CD4-positive, alpha-beta T cell treated with Interleukin-17A for 1 hour (primary cell): ENCODE data around the gene SP5.
"Not testable (repeated sequence)": the region's sequence is repeated elsewhere in the genome, so short reads cannot be mapped to it uniquely, and the experiment has no call there.

Source experiments
- DNase-seq: peaks from one replicate; pipeline ENCODE4 v3.0.0-alpha.2; 2020

The SP5 gene

DNA sequence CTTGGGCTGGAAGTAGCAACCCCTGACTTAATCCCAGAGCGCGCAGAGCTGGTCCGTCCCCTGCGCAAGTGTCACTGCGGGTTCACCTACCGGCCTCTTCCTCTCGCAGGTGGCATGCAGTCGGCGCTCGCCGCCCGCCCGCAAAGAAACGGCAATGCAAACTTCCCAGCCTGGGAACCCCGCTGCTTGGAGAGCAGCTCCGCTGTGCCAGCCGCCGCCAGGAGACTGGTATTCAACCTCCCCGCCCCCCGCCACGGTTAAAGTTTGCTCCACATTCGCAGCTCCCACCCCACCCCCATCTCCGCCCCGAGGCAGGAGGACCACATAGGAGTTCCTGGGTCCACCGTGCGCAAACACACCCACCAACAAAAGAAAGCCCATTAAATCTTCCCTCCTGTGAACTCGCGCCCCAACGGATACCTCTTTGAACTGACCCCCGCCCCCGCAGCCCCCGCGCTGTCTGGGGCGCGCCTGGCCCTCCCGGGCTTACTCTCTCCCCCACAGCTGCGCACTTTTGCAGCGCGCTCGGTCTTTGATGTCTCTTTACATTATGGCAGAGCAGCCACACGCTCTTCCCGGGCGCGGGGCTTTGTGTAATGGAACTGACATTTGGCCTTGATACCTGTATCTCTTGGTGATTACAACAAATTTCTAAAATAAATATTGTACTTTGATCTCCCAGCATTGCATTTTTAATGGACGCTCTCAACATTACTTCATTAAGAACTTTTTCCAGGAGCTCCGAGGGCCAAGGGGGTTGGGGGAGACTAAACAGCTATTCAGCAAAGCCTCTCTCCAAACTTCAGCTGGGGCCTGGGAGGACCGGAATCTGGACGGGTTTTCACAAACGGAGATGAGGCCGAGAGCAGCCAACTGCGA lies 3.1 kb upstream of the SP5 start:
- DNase-seq: no peak

DNA sequence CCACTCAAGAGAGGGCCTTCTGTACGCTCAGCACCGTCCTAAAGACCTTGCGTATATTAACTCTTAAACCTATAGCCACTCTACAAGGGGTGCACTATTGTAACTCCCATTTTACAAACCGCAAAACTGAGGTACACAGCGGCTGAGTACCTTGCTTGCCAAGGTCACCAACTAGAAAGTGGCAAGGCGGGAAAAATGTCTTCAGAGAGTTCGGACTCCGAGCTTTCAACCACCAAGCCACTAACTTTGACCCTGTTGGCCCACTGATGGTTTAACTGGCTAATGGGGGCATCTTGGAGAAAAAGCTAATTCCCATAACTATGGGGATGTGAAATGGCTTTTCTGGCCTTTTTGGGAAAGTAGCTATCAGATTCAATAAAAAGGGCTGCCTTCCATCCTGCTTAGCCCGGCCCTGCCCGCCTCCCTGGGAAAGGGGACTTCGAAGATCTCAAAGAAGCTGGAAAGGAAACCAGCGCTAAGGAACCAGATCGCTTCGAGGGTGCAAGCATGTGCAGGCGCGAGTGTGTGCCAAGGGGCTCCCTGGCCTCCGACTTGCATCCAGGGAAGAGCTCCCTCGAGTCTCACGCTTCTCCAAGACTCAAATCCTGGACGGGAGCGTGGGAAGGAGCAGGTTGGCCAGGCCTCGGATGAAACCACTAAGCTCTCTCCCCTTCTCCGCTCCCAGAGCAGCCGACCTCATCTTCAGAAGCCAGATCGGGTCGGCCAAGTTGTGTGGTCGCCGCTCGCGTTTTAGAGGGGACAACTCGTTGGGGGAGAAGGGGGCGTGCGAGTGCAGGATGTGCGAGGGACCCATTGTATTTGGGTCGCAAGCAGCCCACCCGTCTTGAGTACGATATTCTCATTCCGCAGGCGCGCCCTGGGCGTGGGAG lies 2.2 kb upstream of the SP5 start:
- no peak for DNase-seq

DNA sequence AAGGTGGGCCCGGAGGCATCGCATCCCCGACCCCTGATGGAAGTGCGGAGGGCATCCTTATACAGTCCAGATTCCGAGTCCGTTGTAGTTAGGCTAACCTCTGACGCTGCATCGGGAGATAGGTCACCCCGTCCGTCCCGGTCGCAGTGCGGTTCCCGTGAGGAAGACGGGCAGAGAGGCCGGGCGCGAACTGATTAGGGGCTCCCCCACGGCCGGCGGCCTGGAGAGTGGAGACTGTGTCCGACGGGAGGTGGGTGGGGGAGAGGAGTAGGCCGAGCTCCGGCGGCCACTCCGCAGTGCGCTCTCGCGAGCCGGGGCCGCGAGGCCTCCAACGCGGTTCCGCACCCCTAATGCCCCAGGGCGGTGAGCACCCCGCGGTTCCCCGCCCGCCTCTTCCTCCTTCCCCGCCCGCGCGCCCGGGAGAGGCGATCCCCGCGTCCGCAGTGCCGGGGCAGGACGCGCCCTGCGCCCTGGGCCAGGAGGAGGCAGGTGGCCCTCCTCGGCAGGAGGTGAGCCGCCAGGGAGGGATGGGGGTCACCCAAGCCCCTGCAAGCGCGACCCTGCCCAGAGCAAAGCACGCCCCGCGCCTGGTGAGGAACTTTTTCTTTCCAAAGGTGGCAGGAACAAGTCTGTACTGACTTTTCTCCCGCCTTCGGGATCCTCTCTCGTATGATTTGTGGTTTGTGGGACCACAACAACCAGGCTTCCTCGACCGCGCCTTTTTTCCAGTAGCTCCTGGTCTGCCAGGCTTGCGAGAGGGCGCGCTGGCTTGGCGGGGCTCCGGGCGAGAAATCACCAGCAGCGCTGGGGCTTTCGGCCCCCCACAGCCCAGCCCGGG lies 1.4 kb upstream of the SP5 start:
- no peak for DNase-seq

DNA sequence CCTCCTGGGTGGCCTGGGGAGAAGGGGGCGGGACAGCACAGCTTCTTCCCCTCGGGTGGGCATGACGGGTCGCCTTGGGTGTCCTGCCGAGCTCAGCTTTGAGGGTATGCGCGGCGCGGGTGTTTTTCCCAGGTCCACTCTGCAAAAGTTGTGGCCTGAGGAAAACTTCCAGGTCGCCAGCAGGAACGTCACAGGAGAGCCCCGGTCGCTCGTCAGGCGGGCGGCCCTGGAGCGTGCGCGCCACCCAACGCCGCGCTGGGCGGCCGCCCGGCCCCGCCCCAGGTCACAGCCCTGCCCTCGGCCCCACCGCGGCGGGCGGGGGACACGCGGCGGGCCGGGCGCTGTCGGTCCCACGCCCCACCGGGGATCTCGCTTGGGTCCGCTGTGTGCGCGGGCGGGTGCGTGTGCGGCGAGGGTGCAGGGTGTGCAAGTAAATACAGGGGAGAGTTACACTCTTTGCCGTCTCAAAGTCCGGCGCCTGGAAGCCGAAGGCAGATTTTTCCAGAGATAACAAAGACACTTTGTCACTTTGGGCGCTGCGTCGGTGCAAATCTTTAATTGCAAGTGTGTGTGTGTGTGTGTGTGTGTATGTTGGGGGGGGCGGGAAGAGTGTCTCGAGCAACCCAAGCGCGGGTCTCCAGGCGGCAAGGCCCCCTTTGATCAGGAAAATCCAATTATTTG lies 616 bp upstream of the SP5 start:
- no peak for DNase-seq

DNA sequence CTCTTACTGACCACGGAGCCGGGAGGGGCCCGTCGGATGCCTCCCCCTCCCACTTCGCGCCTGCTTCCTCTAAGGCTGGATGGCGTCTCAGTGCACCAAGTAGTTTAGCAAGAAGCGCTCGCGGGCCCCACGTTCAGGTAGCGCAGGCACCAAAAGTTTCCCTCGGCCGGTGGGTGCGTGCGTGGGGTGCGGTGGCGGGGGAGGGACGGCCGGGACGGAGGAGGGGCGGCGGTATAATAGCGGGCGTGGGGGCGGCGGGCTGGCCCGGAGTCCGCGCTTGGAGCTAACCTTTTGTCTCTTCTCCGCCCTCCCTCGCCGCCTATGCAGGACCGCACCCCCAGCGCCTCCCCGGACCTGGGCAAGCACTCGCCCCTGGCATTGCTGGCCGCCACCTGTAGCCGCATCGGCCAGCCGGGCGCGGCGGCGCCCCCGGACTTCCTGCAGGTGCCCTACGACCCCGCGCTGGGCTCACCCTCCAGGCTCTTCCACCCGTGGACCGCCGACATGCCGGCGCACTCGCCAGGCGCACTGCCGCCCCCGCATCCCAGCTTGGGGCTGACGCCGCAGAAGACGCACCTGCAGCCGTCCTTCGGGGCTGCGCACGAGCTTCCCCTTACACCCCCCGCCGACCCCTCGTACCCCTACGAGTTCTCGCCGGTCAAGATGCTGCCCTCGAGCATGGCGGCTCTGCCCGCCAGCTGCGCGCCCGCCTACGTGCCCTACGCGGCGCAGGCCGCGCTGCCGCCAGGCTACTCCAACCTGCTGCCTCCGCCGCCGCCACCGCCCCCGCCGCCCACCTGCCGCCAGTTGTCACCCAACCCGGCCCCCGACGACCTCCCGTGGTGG lies 1.0 kb downstream of the SP5 start:
- DNase-seq: no peak

DNA sequence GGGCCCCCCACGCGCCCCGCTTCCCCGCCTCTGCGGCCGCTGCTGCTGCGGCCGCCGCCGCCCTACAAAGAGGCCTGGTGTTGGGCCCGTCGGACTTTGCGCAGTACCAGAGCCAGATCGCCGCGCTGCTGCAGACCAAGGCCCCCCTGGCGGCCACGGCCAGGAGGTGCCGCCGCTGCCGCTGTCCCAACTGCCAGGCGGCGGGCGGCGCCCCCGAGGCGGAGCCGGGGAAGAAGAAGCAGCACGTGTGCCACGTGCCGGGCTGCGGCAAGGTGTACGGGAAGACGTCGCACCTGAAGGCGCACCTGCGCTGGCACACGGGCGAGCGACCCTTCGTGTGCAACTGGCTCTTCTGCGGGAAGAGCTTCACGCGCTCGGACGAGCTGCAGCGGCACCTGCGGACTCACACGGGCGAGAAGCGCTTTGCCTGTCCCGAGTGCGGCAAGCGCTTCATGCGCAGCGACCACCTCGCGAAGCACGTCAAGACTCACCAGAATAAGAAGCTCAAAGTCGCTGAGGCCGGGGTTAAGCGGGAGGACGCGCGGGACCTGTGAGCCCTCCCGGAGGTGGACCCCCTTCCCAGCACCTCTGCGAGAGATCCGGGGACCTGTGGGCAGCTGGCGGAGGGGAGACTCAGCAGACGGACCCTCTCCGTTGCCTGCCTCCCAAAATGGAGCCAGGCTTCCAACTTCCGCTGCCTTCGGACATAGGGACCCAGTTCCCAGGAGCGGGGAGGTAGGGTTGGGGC lies 1.9 kb downstream of the SP5 start:
- no peak for DNase-seq

DNA sequence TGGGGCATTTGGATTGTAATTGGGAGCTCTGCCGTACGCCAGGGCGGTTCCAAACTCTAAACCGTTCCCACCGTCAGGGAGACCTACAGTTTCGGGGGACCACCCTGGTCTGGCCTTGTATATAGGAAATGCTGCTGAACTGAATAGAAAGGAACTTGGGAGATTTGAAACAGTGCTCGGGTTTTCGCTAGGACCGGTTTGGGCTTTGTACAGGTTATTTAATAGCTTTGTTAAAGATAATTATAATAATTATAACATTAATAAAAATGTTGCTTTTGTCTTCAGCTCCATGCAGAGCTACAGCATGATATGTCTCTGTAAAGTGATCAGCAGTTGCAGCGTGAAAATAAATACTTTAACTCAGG lies 2.4 kb downstream of the SP5 start:
- no peak for DNase-seq

DNA sequence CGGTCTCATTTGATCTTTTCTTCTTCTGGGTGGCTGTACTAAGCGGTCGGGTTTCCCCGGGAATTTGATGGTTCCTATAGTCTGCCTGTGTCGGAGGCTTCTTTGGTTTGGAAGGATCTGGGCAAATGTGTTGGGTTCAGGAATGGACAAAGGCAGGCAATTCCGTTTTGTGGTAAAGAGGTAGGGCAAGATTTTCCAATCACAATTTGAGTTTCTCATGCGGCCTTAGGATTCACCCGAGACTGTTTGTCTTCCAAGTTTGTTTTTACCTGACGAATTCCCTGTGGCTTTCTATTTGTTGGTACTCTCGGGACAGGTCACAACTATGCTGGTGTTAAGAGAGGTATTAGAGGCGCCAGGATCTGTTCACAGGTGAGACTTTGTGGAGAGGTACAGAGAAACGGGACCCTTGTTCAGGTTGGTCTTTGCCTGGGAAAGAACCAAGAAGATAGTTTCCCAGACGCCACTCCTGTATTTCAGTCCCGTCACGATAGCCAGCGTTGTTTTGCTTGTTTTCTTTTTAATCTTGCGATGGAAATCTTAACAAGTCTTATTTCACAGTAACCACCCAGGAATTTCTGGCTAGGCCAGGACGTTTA lies 3.0 kb downstream of the SP5 start:
- no peak for DNase-seq

DNA sequence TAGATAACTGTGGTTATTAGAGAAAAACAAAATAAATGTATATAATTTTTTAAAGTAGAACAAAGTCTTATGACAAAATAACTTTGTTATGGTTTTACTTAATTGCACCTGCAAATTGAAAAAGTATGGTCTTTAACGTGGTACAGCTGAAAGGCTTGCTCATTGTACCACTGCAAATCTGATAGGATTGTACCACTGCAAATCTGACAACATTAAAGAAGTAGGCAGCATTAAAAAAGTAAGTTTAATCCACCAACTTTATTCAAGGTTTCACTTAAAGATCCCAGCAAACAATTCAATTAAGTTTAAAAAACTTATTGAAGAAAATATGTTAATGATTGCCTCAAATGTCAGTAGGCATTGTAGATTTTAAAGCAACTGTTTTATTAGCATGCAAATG lies 4.7 kb downstream of the SP5 start:
- DNase-seq: no peak

DNA sequence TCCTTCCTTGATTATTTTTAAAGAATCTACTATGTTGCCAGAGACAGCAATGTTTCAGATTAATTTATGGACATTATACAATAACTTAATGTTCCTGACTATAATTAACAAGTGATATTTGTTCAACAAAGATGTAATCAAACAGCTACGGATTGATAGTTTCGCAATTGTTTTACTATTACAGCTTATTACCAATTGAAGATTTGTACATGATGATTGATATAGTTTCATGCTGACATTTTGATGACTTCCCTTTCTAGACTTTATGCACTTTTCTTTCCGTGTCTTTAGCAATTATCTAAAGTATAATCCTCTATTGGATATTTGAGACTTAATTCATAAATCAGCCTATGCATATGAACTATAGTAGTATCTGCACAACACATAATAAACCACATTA lies 6.5 kb downstream of the SP5 start:
- DNase-seq: no peak

DNA sequence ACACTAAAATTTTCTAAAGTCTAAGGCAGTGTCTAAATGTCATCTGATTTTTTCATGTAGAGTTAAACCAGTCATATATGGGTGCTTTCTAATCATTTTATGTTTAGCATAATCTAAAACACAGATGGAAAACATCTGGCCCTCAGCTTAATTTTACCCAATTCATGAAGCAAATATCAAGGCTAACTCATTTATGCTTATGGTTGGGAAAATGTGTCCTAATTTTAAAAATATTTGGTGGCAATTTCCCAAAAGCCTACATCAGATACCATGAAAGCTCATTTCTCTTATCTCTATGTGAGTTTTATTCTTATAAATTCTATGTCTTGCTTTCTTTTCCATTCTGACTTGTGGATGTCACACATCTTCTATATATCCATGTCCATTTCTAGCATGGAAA lies 7.2 kb downstream of the SP5 start:
- no peak for DNase-seq

DNA sequence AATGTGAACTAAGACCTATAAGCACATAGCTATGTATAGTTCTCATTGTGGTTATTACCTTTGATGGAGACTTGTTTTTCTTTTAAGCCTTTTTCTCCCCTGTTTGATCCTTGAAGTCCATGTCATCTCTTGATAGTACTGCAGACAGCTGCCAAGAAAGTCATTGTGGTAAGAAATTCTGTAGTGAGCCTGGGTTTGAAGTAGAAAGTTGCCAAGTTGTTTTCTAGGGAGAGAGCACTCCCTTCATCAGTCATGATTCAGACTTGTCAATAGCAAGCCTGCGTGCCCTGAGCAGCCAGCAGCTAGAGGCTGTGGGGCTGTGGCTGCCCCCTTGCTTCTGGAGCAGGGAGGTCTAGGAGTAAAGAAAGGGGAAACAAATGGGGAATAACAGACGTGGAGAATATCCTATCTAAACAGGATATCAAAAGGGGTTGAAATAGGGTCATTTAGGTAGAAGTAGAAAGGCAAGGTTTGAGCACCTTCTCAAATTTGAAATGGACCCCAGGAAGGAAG lies 8.4 kb downstream of the SP5 start:
- DNase-seq: no peak

DNA sequence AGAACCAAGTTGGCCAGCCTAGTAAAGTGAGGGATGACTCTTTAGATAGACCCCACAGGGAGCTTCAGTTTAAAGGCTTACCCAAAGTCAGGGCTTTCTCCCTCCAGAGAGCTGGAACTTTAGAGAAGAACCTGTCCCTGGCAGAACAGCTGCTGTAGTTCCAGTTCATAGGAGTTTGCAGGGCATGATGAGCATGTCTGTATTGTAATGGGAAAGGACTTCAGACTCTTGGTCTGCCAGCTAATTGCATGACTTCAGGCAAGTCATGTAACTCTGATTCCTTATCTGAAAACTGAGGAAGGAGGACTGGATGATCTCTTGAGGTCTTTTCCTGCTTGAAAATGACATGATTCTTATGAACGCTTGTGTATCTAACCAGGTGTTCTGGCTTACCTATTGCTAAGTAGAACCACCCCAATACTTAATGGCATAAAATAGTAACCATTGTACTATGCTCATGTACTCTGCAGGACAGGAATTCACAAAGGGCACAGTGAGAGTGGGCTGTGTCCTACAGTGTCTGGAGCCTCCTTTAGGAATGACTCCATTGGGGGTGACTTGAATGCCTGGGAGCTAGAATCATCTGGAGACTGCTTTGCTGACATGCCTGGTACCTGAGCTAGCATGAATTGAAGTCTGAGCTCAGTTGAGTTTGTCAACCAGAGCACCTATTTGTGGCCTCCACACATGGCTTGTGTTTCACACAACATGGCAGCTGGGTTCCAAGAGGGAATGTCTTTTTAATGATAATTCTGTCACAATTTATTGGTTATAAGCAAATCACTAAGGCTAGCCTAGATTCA lies 18.9 kb downstream of the SP5 start:
- no peak for DNase-seq

DNA sequence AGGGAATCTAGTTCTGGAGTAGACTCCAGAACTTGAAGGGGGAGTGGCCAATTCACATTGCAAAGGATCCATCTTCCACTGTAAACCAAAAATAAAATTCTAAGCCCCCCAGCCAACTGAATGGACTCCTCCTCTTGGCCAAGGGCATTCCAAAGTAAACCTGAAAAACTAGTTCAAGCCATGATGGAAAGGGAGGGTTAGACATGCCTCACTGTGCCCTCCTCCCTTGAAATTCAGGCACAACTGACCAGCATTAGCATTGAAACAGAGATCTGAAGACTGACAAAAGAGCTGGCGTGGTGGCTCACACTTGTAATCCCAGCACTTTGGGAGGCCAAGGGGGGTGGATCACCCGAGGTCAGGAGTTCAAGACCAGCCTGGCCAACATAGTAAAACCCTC lies 19.5 kb downstream of the SP5 start:
- DNase-seq: not testable (repeated sequence)

DNA sequence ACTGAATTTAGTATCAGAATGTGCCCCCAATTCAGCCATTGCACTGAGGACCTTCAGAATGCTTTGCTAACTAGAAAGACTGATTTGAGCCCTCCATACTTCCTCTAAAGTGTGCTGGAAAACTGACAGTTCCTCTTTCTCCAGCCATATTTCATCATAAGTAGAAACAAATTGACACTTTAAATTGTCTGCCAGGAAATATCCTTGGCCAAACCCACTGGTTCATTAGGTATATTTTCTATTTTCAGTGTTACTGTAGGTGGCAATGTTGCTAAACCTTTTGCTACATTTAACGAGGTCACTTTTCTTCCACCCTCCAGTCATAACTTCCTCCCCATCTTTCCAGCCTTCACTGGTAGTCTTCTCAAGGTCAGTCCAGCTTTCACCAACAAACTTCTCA lies 21.5 kb downstream of the SP5 start:
- DNase-seq: no peak

DNA sequence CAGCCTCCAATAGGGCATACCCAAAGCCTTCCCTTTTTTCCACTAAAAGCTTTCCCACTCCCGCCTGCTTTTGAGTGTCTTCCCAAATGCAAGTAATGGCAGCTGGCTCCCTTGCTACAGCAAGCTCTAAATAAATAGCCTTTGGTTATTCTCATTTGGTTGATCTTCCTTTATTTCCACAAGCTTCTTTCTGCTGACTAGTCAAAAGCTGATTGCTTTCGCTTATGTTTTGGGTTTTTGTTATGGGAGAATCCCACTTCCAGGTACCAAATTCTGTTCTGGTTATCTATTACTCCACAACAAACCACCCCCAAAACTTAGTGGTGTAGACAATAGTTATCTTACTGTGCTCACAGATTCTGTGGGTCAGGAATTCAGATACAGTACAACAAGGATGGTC lies 22.3 kb downstream of the SP5 start:
- no peak for DNase-seq

DNA sequence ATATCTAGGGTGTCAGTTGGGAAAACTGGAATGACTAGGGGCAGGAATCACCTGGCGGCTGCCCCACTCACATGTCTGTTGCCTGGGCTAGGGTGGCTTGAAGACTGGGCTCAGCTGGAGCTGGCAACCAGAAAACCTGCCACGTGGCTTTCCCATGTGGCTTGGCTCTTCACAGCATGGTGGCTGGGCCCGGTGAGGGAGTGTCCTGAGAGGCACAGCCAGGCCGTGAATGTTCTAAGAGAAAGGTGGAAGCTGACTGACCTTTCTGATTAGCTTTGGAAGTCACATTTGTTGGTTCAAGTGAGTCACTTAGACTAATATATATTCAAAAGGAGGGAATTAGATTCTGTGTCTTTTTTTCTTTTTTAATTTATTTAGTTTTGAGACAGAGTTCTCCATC lies 22.7 kb downstream of the SP5 start:
- no peak for DNase-seq

DNA sequence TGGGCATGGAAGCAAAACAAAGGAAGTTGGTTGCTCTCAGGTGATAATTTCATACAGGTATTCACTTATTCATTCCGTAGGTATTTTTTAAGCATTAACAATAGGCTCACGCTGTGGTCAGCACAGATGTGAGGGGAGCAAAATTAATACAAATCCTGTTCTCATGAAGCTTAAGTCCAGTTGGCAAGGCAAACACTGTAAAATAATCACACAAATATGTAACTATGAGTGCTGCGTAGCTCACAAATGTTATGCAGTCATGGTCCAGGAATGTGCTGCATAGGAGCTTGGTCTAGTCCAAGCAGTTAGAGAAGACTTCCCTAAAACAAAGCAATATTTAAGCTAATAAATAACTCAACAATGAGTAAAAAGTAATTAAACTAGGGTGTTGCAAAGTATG lies 23.9 kb downstream of the SP5 start:
- DNase-seq: no peak

DNA sequence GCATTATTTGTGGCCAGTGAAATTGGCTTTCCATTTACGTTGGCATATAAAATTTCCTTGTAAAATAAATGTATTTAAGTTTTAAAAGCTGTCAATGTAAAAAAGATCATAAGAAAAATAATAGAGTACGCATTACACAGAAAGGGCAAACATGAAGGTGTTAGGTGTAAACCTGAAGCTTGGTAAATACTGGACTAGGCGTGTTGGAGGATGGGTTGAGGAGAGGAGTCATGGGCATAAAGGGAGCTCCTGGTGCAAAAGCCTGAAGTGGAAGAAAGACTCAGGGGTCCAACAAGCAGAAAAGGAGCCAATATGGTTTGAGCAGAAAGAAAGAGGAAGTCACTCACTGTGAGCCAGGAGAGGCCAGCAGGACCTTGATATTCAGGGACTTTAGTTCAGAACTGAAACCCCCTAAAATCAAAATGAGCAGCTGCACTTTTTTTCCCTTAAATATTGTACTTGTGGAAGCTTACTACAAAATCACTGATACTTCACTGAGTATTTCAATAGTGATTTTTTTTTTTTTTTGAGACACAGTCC lies 24.4 kb downstream of the SP5 start:
- no peak for DNase-seq
